SH-SY5Y (cell line): ENCODE data around the gene MEGF6.

ENCODE experiments used
- GATA2 ChIP-seq: IDR thresholded peaks from 2 replicates; pipeline ENCODE4 v1.6.1; 2011; ENCODE audit warnings: mild to moderate bottlenecking, low read depth, low read length
- GATA3 ChIP-seq: IDR thresholded peaks from 2 replicates; pipeline ENCODE4 v1.6.1; 2011; ENCODE audit warnings: low read depth, mild to moderate bottlenecking, low read length, moderate library complexity

DNA sequence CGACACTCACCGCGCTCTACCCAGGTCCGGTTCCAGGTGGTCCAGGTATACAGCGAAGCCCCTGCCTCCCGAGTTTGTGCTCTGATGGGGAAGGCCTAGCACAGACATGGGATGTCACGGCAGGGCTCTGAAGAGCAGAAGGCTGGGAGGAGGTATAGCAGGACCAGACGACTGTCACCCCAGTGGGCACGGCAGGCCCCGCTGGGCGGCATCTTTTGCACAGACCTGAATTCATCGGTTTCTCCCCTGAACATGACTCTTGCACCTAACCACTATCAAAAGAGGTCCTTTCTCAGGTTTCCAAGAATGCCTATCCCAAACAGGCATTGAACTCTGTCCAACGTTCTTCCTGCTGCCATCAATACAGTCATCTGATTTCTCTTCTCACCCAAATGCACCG is 126.3 kb downstream of the MEGF6 start:
- TF ChIP-seq GATA2 (no peak), GATA3 (no peak)
